HFF-Myc (cell line): ENCODE measurements around the gene GBP5.
"Not testable (repeated sequence)": the region's sequence is repeated elsewhere in the genome, so short reads cannot be mapped to it uniquely, and the experiment has no call there.

Experiments used
- DNase-seq: peaks from one replicate; pipeline ENCODE4 v3.0.0-alpha.2; 2011; ENCODE audit warnings: low read depth; ENCODE audit errors: extremely low read depth
- H3K4me3 ChIP-seq: replicated peaks from 2 replicates; pipeline ENCODE4 v1.5.1; 2011; ENCODE audit warnings: low read depth, mild to moderate bottlenecking, control low read depth, low read length
- TF ChIP-seq, protein P1 (sequence below): IDR thresholded peaks from 2 replicates; pipeline ENCODE4 v1.5.1; 2012; ENCODE audit warnings: mild to moderate bottlenecking, low read depth, low read length, control low read depth; ENCODE audit errors: missing control alignments

Gene GBP5, protein sequence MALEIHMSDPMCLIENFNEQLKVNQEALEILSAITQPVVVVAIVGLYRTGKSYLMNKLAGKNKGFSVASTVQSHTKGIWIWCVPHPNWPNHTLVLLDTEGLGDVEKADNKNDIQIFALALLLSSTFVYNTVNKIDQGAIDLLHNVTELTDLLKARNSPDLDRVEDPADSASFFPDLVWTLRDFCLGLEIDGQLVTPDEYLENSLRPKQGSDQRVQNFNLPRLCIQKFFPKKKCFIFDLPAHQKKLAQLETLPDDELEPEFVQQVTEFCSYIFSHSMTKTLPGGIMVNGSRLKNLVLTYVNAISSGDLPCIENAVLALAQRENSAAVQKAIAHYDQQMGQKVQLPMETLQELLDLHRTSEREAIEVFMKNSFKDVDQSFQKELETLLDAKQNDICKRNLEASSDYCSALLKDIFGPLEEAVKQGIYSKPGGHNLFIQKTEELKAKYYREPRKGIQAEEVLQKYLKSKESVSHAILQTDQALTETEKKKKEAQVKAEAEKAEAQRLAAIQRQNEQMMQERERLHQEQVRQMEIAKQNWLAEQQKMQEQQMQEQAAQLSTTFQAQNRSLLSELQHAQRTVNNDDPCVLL

DNA sequence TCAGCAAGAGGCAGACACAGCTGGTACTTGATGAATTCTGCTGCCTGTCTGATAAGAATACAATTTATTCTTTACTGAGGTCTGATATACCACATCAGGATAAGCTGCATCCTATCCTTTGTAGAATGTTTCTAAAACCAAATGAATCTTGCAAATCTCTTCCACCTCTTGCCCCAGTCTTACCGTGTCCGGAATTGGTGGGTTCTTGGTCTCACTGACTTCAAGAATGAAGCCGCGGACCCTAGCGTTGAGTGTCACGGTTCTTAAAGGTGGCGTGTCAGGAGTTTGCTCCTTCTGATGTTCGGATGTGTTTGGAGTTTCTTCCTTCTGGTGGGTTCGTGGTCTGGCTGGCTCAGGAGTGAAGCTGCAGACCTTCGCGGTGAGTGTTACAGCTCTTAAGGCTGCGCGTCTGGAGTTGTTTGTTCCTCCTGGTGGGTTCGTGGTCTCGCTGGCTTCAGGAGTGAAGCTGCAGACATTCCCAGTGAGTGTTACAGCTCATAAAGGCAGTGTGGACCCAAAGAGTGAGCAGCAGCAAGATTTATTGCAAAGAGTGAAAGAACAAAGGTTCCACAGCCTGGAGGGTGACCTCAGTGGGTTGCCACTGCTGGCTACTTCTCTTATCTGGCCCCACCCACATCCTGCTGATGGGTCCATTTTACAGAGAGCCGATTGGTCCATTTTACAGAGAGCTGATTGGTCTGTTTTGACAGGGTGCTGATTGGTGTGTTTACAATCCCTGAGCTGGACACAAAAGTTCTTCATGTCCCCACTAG is at the start of gene GBP5:
GBP5 (minus strand) TSS at position 592 of the 773 bp plus-strand sequence. CDS start 3,305 bp downstream, outside the sequence.
- H3K4me3 ChIP-seq, DNase-seq: not testable (repeated sequence)

DNA sequence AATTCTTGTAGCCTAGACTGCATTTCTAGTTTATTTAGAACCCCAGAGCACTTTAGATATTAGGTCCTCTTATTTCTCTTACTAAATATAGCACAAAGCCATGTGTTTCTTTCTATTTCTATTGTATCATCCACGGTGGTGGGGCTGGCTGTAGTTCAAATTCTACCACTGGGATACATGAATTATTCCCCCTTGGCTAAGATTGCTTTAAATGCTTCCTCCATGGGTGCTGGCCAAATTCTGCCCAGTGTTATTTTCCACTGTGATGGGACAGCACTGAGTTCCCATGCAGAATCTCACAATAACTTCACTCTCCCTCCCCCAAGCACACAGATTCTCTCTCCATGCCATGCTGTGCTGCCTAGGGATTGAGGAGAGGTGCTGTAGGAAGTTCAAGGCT is 49.7 kb upstream of the GBP5 start:
- no peak overlapping the region for H3K4me3 ChIP-seq
- no peak for DNase-seq
- TF ChIP-seq, protein P1, sequence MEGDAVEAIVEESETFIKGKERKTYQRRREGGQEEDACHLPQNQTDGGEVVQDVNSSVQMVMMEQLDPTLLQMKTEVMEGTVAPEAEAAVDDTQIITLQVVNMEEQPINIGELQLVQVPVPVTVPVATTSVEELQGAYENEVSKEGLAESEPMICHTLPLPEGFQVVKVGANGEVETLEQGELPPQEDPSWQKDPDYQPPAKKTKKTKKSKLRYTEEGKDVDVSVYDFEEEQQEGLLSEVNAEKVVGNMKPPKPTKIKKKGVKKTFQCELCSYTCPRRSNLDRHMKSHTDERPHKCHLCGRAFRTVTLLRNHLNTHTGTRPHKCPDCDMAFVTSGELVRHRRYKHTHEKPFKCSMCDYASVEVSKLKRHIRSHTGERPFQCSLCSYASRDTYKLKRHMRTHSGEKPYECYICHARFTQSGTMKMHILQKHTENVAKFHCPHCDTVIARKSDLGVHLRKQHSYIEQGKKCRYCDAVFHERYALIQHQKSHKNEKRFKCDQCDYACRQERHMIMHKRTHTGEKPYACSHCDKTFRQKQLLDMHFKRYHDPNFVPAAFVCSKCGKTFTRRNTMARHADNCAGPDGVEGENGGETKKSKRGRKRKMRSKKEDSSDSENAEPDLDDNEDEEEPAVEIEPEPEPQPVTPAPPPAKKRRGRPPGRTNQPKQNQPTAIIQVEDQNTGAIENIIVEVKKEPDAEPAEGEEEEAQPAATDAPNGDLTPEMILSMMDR, result no peak

DNA sequence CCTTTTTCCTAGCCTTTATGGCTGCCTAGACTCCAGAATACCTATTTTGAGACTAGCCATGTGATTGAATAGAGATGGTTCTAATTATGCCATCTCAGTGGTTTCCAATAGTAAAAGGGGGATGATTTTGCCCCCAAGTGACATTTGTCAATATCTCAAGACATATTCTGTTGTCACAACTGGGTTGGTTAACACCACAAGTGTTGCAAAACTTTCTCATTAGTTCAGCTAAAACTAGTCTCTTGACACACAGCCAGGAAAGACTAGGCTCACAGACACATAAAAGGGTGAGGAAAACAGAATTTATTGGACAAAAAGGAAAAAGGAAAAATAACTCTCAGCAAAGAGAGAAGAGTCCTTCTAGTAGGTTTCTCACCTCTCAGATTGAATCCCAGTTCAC is 39.9 kb upstream of the GBP5 start:
- DNase-seq, result no peak
- TF ChIP-seq, protein P1, result no peak
- no peak overlapping the region for H3K4me3 ChIP-seq

DNA sequence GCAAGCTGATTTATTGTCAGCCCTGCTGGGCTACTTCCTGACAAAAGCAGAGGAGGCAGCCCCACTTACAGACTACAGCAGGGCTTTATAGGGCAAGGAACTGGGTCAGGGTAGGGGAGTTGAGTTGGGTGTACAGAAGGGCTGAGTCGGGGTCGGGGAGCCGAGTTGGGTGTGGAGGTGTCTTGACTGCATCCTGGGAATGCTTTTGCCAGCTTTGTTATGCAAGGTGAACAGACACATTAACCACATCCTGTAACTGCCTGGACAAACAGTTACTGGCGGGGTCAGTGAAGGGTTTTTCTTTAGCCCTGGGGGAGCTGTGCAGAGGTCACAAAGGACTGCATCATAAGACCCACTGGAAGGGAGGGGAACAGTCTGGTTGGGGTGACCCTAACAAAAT is 39.1 kb upstream of the GBP5 start:
- H3K4me3 ChIP-seq, result no peak overlapping the region
- DNase-seq, result no peak
- TF ChIP-seq, protein P1, result no peak

DNA sequence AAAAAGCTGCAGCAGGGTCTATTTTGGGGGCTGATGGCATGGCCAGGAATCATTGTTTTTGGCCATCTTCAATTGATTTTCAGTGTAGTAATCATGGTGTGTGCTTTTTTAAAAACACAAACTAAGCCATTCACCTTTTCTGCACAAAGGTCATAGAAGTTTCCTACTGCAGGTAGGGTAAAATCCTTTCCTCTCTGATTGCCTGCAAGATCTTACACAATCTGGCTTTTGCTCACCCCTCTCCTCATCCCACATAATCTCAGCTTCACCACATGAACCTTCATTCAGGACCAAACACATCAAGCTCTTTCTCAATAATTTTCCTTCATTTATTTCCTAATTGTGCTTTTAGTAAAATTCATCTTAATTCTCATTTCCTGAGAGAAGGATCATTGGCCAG is 38.3 kb upstream of the GBP5 start:
- TF ChIP-seq, protein P1, result no peak
- no peak for DNase-seq
- H3K4me3 ChIP-seq, result no peak overlapping the region

DNA sequence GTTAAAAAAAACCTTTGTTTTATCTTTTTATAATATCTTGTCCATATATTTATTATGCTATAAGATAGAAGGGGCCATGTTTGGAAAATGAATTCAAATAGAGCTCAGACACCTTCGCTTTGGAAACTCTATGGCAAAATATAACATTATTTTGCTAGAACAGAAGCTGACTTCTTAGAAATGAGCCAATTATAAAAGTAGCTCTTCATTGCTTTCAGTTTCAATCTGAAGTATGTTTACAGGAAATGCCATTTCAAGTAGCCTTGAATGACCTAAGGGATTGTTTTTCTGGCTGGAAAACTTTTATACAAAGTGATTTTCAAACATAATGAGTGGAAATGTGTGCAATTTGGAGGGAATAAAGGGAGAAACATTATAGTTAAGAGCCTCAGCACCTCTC is 37.8 kb upstream of the GBP5 start:
- no peak for DNase-seq
- TF ChIP-seq, protein P1, result no peak
- no peak overlapping the region for H3K4me3 ChIP-seq

DNA sequence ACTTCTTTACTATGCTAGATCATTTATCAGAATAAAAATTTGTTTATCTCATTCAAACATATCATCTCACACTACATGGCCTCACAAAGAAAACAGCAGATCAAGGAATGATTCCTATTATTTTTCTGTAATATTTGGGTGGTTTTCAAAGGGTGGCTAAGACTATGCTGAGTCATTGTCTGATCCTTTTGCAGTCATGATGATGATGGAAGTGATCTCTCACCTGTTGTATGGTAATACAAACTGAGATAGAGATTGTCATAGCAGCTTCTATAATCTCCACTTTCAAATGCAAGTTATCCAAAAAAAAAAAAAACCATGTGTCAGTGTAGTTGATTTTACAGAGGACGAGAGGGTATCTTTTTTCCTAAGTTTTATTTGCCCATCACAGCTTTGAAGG is 37.2 kb upstream of the GBP5 start:
- H3K4me3 ChIP-seq, result no peak overlapping the region
- TF ChIP-seq, protein P1, result no peak
- no peak for DNase-seq
